ENCODE measurements around the gene ADAP1.
"Not testable (repeated sequence)": the region's sequence is repeated elsewhere in the genome, so short reads cannot be mapped to it uniquely, and the experiment has no call there.

GRCh38 chr7:959740-960139, 5.3 kb upstream of the ADAP1 start:
- TF ChIP-seq CTCF, EP300, POLR2A (IDR thresholded peaks at IDR 0.05): not testable (repeated sequence)
